ENCODE measurements around the gene RER1. TPM values are rescaled to one million over a fixed set of nuclear protein-coding genes. Genes with fewer than 3 reads are reported as not detected.

RER1 gene
- total RNA-seq, 3 donors from 2014 or later, result 58.3 to 75.1 (median 70.4) TPM

DNA sequence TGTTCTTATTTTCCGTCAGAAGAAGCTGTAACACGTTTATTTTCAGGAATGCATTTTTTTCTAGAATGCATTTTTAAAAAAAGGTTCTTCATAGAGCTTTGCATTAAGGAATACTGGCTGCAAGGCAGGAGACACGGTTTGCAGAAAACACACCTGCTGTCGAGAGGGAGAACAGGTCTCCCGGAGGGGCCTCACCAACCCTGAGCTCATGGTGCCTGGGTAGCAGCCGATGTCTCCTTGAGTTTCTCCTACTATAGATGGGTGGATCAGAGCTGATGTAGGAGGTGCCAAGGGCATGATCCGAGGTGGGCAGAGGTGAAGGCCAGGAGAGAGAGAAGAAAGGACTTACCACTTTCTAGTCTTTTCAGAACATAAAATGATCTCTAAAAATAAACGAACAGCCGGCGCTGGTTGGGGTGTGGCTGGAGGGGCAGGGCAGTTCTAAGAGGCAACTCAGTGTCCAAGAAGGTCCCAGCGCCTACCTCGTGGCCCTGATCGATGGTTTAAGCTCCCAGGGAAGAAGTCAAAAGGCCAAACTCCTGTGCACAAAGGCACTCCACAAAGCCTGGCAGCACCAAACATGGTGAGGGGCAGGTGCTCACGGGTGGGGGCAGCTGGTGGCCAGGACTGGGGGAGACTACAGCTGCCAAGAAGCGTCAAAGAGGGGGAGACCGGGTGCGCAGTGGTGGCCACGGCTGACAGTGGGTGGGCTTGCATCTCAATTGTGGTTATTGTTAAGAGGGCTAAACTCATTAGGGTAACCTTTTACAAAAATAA, 12.5 kb upstream of the RER1 start:
- Histone ChIP-seq H3K4me1 (peaks cover 7 to 9% of the 10 kb centered on the region in 2 donors), H3K27ac (no peak overlapping the region), H3K9me3 (no peaks in the 10 kb centered on the region), H3K36me3 (no peaks in the 10 kb centered on the region), H3K4me3 (no peak overlapping the region), H3K27me3 (no peaks in the 10 kb centered on the region)
- intact Hi-C loops (cut with DNase I; ENCODE audit: low total_unique reads), result no loop called here
- no peak for DNase-seq (ENCODE audit: low spot score in 2 of 2)
- TF ChIP-seq POLR2AphosphoS5 (IDR thresholded peaks at IDR 0.05) (no peak), POLR2A (IDR thresholded peaks at IDR 0.05) (no peak)
- TF ChIP-seq, protein P1, sequence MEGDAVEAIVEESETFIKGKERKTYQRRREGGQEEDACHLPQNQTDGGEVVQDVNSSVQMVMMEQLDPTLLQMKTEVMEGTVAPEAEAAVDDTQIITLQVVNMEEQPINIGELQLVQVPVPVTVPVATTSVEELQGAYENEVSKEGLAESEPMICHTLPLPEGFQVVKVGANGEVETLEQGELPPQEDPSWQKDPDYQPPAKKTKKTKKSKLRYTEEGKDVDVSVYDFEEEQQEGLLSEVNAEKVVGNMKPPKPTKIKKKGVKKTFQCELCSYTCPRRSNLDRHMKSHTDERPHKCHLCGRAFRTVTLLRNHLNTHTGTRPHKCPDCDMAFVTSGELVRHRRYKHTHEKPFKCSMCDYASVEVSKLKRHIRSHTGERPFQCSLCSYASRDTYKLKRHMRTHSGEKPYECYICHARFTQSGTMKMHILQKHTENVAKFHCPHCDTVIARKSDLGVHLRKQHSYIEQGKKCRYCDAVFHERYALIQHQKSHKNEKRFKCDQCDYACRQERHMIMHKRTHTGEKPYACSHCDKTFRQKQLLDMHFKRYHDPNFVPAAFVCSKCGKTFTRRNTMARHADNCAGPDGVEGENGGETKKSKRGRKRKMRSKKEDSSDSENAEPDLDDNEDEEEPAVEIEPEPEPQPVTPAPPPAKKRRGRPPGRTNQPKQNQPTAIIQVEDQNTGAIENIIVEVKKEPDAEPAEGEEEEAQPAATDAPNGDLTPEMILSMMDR (IDR thresholded peaks at IDR 0.05), result no peak

DNA sequence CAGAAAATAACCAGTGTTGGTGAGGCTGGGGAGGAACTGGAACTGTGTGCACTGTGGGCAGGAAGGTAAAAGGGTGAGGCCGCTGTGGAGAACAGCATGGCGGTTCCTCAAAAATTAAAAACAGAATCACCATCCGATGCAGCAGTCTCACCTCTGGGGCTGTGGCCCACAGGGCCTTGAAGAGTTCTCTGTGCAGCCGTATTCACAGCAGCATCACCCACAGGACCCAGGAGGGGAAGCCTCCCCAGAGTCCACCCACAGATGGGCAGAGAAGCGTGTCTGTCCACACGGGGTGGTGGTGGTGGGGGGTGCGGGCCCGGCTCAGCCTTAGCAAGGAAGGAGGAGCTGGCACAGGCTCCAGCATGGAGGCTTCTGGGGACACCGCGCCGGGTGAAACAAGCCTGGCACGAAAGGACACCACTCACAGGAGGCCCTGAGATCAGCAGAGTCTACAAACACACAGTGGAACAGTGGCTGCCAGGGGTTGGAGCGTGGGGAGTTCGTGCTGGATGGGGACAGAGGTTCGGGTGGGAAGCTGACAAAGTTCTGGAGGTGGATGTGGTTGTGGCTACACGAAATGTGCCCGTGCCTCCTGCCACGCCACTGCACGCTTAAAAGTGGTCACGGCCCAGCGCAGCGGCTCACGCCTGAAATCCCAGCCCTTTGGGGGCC, 11.8 kb upstream of the RER1 start:
- Histone ChIP-seq H3K4me3 (no peak overlapping the region), H3K27me3 (no peaks in the 10 kb centered on the region), H3K4me1 (peaks cover 7 to 9% of the 10 kb centered on the region in 2 donors), H3K9me3 (no peaks in the 10 kb centered on the region), H3K36me3 (no peaks in the 10 kb centered on the region), H3K27ac (no peak overlapping the region)
- intact Hi-C loops (cut with DNase I; ENCODE audit: low total_unique reads), result loop anchor here (5.0 kb wide), 1 partner anchor 183 kb away; no protein-coding TSS in a partner anchor
- TF ChIP-seq POLR2A (IDR thresholded peaks at IDR 0.05), result no peak
- TF ChIP-seq, protein P1 (IDR thresholded peaks at IDR 0.05), result no peak
- TF ChIP-seq POLR2AphosphoS5 (IDR thresholded peaks at IDR 0.05), result no peak
- no peak for DNase-seq (ENCODE audit: low spot score in 2 of 2)

DNA sequence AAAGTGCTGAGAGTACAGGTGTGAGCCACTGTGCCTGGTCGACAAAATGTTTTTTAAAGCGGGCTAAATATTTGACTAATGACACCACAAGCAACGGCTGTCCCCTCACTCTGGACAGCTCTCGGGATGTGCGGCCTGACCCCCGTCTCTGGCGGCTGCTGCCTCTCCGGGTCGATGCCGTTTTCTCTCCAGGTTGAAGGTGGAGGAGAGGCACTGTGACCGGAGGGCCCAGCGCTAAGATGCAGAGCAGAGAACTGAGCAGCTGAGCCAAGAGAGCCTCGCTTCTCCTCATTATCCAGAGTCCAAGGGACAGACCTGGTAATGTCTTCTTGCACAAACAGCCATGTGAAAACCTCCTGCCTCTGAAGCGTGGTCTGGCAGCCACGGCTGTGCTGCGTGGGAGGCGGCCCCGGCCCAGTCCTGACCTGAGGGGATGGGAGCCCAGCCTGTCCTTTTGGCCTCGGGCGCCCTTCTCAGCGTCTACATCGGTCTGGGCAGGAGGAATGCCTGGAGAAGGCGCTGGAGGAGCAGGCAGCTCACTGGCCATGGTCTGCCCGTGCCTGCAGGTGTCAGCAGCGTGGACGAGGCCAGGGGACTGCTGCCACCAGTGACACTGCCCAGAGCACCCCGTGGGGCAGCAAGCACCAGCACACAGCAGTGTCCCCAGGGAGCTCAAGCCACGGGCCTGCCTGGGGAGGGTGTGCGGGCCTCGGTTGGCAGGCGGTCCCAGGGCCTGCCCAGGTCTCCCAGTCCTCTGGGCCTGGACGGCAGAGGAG, 10.6 kb upstream of the RER1 start:
- intact Hi-C loops (cut with DNase I; ENCODE audit: low total_unique reads), result loop anchor here (5.0 kb wide), 1 partner anchor 184 kb away; no protein-coding TSS in a partner anchor
- no peak for DNase-seq (ENCODE audit: low spot score in 2 of 2)
- Histone ChIP-seq H3K4me1 (peaks cover 7 to 9% of the 10 kb centered on the region in 2 donors), H3K27ac (peak overlapping the region in 1 of 2 donors; percentile 77), H3K36me3 (no peaks in the 10 kb centered on the region), H3K27me3 (no peaks in the 10 kb centered on the region), H3K9me3 (no peaks in the 10 kb centered on the region), H3K4me3 (no peak overlapping the region)
- TF ChIP-seq, protein P1 (IDR thresholded peaks at IDR 0.05), result no peak
- TF ChIP-seq POLR2AphosphoS5 (IDR thresholded peaks at IDR 0.05), result no peak

DNA sequence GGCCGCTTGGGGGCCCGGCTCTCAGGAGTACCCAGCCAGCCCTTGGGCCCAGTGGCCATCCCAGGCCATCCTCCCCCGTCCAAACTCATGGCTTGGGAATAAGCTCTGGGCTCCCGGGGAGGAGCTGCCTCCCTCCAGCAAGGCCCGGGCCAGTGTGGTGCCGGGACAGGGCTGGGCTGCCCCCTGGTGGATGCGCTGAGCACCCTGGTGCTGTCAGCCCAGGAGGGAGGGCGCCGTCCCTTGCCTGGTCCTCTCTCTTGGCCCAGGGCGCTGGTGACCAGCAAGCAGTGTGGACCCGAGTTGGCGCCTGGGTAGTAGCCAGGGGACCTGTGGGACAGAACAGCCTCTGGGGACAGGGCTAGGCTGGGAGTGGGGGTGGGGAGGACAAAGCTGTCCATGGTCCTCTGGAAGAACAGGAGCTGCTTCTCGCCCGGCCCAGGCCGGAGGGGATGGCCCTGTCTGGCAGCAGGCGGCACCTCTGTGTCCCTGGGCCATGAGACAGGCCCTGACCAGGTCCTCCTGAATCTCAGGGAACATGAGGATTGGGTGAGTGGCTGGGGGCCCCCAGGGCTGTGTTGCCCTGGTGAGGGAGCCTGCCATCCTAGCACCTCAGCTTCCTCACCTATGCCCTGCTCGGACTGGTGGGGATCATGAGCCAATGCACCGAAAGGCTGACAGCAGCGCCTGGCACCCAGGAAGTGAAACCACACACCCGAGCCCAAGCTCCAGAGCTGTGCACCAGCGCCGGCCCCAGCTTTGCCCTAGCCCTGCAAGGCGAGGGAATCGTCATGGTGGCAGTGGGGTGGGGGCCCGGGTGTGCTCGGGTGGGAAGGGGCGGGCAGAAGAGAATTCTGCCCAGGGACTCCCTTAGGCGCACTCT, 9.7 kb upstream of the RER1 start:
- intact Hi-C loops (cut with DNase I; ENCODE audit: low total_unique reads), result loop anchor here (5.0 kb wide), 1 partner anchor 185 kb away; no protein-coding TSS in a partner anchor
- DNase-seq (ENCODE audit: low spot score in 2 of 2), result peak; percentile 69 to 79
- Histone ChIP-seq H3K9me3 (no peaks in the 10 kb centered on the region), H3K4me1 (peaks cover 7 to 9% of the 10 kb centered on the region in 2 donors), H3K36me3 (no peaks in the 10 kb centered on the region), H3K27me3 (no peaks in the 10 kb centered on the region), H3K4me3 (peak overlapping the region in 1 of 3 donors; percentile 2), H3K27ac (peak overlapping the region in 1 of 2 donors; percentile 77)
- TF ChIP-seq POLR2A (IDR thresholded peaks at IDR 0.05) (no peak), POLR2AphosphoS5 (IDR thresholded peaks at IDR 0.05) (peak; percentile 39 to 81 (median 43))
- TF ChIP-seq, protein P1 (IDR thresholded peaks at IDR 0.05), result peak; percentile 84 to 96 (median 94)

All from breast epithelium (tissue), 4 donors.